ENCODE data around the gene COL5A3. TPM values are rescaled to one million over a fixed set of nuclear protein-coding genes. Genes with fewer than 3 reads are reported as not detected.
"Not testable (repeated sequence)": the region's sequence is repeated elsewhere in the genome, so short reads cannot be mapped to it uniquely, and the experiment has no call there.

COL5A3 gene
- total and polyA plus RNA-seq, 2 experiments from 2014 or later: 1.0 to 1.2 TPM

DNA sequence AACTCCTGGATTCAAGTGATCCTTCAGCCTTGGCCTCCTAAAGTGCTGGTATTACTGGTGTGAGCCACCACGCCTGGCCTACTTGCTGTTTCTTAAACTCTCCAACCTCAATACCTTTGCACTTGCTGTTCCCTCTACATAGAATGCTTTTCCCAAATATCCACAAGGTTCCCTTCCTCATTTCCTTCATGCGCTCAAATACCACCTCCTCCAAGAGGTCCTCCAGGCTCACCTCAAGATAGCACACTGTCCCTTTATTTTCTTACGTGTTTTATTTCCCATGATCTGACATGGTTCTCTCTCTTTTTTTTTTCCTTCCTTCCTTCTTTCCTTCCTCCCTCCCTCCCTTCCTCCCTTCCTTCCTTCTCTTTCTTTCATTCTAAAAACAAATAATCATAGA lies 16.4 kb upstream of the COL5A3 start (continued):
- TF ChIP-seq, protein P1, sequence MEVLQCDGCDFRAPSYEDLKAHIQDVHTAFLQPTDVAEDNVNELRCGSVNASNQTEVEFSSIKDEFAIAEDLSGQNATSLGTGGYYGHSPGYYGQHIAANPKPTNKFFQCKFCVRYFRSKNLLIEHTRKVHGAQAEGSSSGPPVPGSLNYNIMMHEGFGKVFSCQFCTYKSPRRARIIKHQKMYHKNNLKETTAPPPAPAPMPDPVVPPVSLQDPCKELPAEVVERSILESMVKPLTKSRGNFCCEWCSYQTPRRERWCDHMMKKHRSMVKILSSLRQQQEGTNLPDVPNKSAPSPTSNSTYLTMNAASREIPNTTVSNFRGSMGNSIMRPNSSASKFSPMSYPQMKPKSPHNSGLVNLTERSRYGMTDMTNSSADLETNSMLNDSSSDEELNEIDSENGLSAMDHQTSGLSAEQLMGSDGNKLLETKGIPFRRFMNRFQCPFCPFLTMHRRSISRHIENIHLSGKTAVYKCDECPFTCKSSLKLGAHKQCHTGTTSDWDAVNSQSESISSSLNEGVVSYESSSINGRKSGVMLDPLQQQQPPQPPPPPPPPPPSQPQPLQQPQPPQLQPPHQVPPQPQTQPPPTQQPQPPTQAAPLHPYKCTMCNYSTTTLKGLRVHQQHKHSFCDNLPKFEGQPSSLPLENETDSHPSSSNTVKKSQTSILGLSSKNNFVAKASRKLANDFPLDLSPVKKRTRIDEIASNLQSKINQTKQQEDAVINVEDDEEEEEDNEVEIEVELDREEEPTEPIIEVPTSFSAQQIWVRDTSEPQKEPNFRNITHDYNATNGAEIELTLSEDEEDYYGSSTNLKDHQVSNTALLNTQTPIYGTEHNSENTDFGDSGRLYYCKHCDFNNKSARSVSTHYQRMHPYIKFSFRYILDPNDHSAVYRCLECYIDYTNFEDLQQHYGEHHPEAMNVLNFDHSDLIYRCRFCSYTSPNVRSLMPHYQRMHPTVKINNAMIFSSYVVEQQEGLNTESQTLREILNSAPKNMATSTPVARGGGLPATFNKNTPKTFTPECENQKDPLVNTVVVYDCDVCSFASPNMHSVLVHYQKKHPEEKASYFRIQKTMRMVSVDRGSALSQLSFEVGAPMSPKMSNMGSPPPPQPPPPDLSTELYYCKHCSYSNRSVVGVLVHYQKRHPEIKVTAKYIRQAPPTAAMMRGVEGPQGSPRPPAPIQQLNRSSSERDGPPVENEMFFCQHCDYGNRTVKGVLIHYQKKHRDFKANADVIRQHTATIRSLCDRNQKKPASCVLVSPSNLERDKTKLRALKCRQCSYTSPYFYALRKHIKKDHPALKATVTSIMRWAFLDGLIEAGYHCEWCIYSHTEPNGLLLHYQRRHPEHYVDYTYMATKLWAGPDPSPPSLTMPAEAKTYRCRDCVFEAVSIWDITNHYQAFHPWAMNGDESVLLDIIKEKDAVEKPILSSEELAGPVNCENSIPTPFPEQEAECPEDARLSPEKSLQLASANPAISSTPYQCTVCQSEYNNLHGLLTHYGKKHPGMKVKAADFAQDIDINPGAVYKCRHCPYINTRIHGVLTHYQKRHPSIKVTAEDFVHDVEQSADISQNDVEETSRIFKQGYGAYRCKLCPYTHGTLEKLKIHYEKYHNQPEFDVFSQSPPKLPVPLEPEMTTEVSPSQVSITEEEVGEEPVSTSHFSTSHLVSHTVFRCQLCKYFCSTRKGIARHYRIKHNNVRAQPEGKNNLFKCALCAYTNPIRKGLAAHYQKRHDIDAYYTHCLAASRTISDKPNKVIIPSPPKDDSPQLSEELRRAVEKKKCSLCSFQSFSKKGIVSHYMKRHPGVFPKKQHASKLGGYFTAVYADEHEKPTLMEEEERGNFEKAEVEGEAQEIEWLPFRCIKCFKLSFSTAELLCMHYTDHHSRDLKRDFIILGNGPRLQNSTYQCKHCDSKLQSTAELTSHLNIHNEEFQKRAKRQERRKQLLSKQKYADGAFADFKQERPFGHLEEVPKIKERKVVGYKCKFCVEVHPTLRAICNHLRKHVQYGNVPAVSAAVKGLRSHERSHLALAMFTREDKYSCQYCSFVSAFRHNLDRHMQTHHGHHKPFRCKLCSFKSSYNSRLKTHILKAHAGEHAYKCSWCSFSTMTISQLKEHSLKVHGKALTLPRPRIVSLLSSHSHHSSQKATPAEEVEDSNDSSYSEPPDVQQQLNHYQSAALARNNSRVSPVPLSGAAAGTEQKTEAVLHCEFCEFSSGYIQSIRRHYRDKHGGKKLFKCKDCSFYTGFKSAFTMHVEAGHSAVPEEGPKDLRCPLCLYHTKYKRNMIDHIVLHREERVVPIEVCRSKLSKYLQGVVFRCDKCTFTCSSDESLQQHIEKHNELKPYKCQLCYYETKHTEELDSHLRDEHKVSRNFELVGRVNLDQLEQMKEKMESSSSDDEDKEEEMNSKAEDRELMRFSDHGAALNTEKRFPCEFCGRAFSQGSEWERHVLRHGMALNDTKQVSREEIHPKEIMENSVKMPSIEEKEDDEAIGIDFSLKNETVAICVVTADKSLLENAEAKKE (CRISPR knock-in tag; IDR thresholded peaks at IDR 0.05): no peak
- TF ChIP-seq ZNF114 (CRISPR knock-in tag; IDR thresholded peaks at IDR 0.05) (no peak), EZH2phosphoT487 (IDR thresholded peaks at IDR 0.05; ENCODE audit: unreplicated experiment) (no peak), NANOG (IDR thresholded peaks at IDR 0.05; ENCODE audit: borderline replicate concordance) (no peak), ZNF331 (CRISPR knock-in tag; IDR thresholded peaks at IDR 0.05; ENCODE audit: low read depth) (no peak), POLR2AphosphoS5 (IDR thresholded peaks at IDR 0.05; ENCODE audit: low read depth) (no peak)
- TF ChIP-seq, protein P2, sequence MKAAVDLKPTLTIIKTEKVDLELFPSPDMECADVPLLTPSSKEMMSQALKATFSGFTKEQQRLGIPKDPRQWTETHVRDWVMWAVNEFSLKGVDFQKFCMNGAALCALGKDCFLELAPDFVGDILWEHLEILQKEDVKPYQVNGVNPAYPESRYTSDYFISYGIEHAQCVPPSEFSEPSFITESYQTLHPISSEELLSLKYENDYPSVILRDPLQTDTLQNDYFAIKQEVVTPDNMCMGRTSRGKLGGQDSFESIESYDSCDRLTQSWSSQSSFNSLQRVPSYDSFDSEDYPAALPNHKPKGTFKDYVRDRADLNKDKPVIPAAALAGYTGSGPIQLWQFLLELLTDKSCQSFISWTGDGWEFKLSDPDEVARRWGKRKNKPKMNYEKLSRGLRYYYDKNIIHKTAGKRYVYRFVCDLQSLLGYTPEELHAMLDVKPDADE (IDR thresholded peaks at IDR 0.05): no peak

DNA sequence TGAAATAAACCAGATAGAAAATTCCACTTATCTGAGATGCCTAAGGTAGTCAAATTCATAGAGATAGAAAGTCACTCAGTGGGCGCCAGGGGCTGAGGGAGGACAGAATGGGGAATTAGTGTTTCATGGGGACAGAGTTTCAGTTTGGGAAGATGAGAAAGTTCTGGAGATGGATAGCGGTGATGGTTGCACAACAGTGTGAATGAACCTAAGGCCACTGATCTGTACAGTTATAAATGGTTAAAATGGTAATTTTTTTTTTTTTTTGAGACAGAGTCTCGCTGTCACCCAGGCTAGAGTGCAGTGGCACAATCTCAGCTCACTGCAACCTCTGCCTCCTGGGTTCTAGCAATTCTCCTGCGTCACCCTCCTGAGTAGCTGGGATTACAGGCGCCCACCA lies 12.8 kb upstream of the COL5A3 start:
- not testable (repeated sequence) for H4K20me1 ChIP-seq (replicated peaks; ENCODE audit: insufficient read depth); H3K4me3 Mint-ChIP-seq; ATAC-seq; H3K27me3 Mint-ChIP-seq (ENCODE audit: insufficient read depth, low read depth, poor library complexity); H3K27ac ChIP-seq (ENCODE audit: low read depth); H3K79me2 ChIP-seq (replicated peaks; ENCODE audit: insufficient read depth); H3K36me3 Mint-ChIP-seq (ENCODE audit: low read depth); H3F3A ChIP-seq (replicated peaks; ENCODE audit: low read depth); H3K9me2 ChIP-seq (ENCODE audit: insufficient read depth); H3K27me3 ChIP-seq (ENCODE audit: insufficient read depth); H3K9me3 Mint-ChIP-seq; H3K36me3 ChIP-seq (ENCODE audit: insufficient read depth); DNase-seq (ENCODE audit: low spot score); H3K4me3 ChIP-seq; H3K27ac Mint-ChIP-seq; H2AFZ ChIP-seq; H3K4me2 ChIP-seq; H3K4me1 ChIP-seq (ENCODE audit: insufficient read depth); H3K4me1 Mint-ChIP-seq
